Measurements from ENCODE around the gene CRB3.
"Not testable (repeated sequence)": the region's sequence is repeated elsewhere in the genome, so short reads cannot be mapped to it uniquely, and the experiment has no call there.

Gene CRB3

GRCh38 chr19:6464070-6464873, at the start of gene CRB3:
Gene CRB3, plus strand, starts transcription at chr19:6464271. Its CDS starts 431 bp downstream, at chr19:6464702.
- no peak for DNase-seq (ENCODE audit: low read depth)

GRCh38 chr19:6414793-6415590, 49.1 kb upstream of the CRB3 start:
- no peak for DNase-seq (ENCODE audit: low read depth)

GRCh38 chr19:6415591-6416190, 48.4 kb upstream of the CRB3 start:
- no peak for DNase-seq (ENCODE audit: low read depth)

GRCh38 chr19:6416658-6417405, 47.2 kb upstream of the CRB3 start:
- no peak for DNase-seq (ENCODE audit: low read depth)

- DNase-seq (ENCODE audit: low read depth): no peak
Measured at GRCh38 chr19:6417713-6418561, 46.1 kb upstream of the CRB3 start.

GRCh38 chr19:6418562-6418932, 45.5 kb upstream of the CRB3 start:
- DNase-seq (ENCODE audit: low read depth): no peak

GRCh38 chr19:6421075-6422014, 42.7 kb upstream of the CRB3 start:
- no peak for DNase-seq (ENCODE audit: low read depth)

GRCh38 chr19:6423499-6424194, 40.4 kb upstream of the CRB3 start:
- no peak for DNase-seq (ENCODE audit: low read depth)

GRCh38 chr19:6424195-6424938, 39.7 kb upstream of the CRB3 start, which contains the start of gene KHSRP:
Gene KHSRP, minus strand, starts transcription at chr19:6424811. Its CDS starts 110 bp downstream, at chr19:6424701.
- no peak for DNase-seq (ENCODE audit: low read depth)

- peak; percentile 100 for DNase-seq (ENCODE audit: low read depth)
Measured at GRCh38 chr19:6424939-6425731, 38.9 kb upstream of the CRB3 start.

GRCh38 chr19:6425732-6426620, 38.1 kb upstream of the CRB3 start:
- no peak for DNase-seq (ENCODE audit: low read depth)

- DNase-seq (ENCODE audit: low read depth): no peak
Measured at GRCh38 chr19:6427131-6427530, 36.9 kb upstream of the CRB3 start.

GRCh38 chr19:6428692-6429418, 35.2 kb upstream of the CRB3 start:
- not testable (repeated sequence) for DNase-seq (ENCODE audit: low read depth)

GRCh38 chr19:6429419-6430221, 34.5 kb upstream of the CRB3 start:
- no peak for DNase-seq (ENCODE audit: low read depth)

GRCh38 chr19:6431891-6432290, 32.2 kb upstream of the CRB3 start:
- no peak for DNase-seq (ENCODE audit: low read depth)
